GM19025 (cell line): ENCODE data around the gene ACAT2.
"Not testable (repeated sequence)": the region's sequence is repeated elsewhere in the genome, so short reads cannot be mapped to it uniquely, and the experiment has no call there.

Experiments used
- ATAC-seq: cut with Tn5 transposase; IDR thresholded peaks from one replicate; pipeline ENCODE4 v1.9.1; 2021; ENCODE audit warnings: mild to moderate bottlenecking, low read depth, moderate library complexity; ENCODE audit not compliant: unreplicated experiment

The ACAT2 gene

GRCh38 chr6:159762681-159763293 is 942 bp downstream of the ACAT2 start:
- ATAC-seq: no peak

- no peak for ATAC-seq
Measured at GRCh38 chr6:159766906-159767305, 5.1 kb downstream of the ACAT2 start.

- ATAC-seq: no peak
Measured at GRCh38 chr6:159769470-159769869, 7.6 kb downstream of the ACAT2 start.

GRCh38 chr6:159772196-159772595 is 10.4 kb downstream of the ACAT2 start:
- ATAC-seq: no peak

GRCh38 chr6:159777240-159777904 is 15.5 kb downstream of the ACAT2 start:
- no peak for ATAC-seq

- ATAC-seq: no peak
Measured at GRCh38 chr6:159778131-159778530, 16.3 kb downstream of the ACAT2 start.

- ATAC-seq: no peak
Measured at GRCh38 chr6:159778542-159779103, 16.8 kb downstream of the ACAT2 start.

GRCh38 chr6:159788276-159788675 is 26.4 kb downstream of the ACAT2 start:
- no peak for ATAC-seq

- peak; percentile 0 for ATAC-seq
Measured at GRCh38 chr6:159788753-159789376, 27.0 kb downstream of the ACAT2 start.

GRCh38 chr6:159789377-159790148 is 27.7 kb downstream of the ACAT2 start, which contains the start of gene TCP1:
TSS of gene TCP1 (minus strand) at chr6:159789602. CDS start at chr6:159789468, 134 bp downstream.
- ATAC-seq: peak; percentile 64

GRCh38 chr6:159790149-159790955 is 28.5 kb downstream of the ACAT2 start, which contains the start of gene MRPL18:
TSS of gene MRPL18 (plus strand) at chr6:159790467. CDS start at chr6:159790588, 121 bp downstream.
- ATAC-seq: peak; percentile 81

- no peak for ATAC-seq
Measured at GRCh38 chr6:159790956-159791598, 29.2 kb downstream of the ACAT2 start.

- ATAC-seq: not testable (repeated sequence)
Measured at GRCh38 chr6:159794976-159795375, 33.1 kb downstream of the ACAT2 start.

- ATAC-seq: no peak
Measured at GRCh38 chr6:159797554-159797953, 35.7 kb downstream of the ACAT2 start.

GRCh38 chr6:159800141-159800865 is 38.5 kb downstream of the ACAT2 start, which contains the start of gene PNLDC1:
TSS of gene PNLDC1 (plus strand) at chr6:159800276. CDS start at chr6:159800308, 32 bp downstream.
- ATAC-seq: no peak

- ATAC-seq: no peak
Measured at GRCh38 chr6:159801935-159802334, 40.1 kb downstream of the ACAT2 start.

- ATAC-seq: no peak
Measured at GRCh38 chr6:159804504-159804903, 42.7 kb downstream of the ACAT2 start.

- no peak for ATAC-seq
Measured at GRCh38 chr6:159805440-159806020, 43.7 kb downstream of the ACAT2 start.
